Measurements from ENCODE around the gene METTL1.

METTL1 gene

GRCh38 chr12:57807285-57807684, 35.4 kb upstream of the METTL1 start:
- no peak for TF ChIP-seq CTCF (conservative IDR thresholded peaks at IDR 0.05; ENCODE audit: low read depth, low read length)
- no peak for DNase-seq (ENCODE audit: low read depth)
- H3K4me3 ChIP-seq (ENCODE audit: low read depth, low read length), result no peak overlapping the region

- H3K4me3 ChIP-seq (ENCODE audit: low read depth, low read length), result no peak overlapping the region
- no peak for DNase-seq (ENCODE audit: low read depth)
- no peak for TF ChIP-seq CTCF (conservative IDR thresholded peaks at IDR 0.05; ENCODE audit: low read depth, low read length)
Measured at GRCh38 chr12:57806677-57807076, 34.8 kb upstream of the METTL1 start.

GRCh38 chr12:57803319-57803893, 31.5 kb upstream of the METTL1 start:
- H3K4me3 ChIP-seq (ENCODE audit: low read depth, low read length), result no peak overlapping the region
- DNase-seq (ENCODE audit: low read depth), result peak; percentile 63
- TF ChIP-seq CTCF (conservative IDR thresholded peaks at IDR 0.05; ENCODE audit: low read depth, low read length), result peak; percentile 91

- no peak for DNase-seq (ENCODE audit: low read depth)
- TF ChIP-seq CTCF (conservative IDR thresholded peaks at IDR 0.05; ENCODE audit: low read depth, low read length), result no peak
- no peak overlapping the region for H3K4me3 ChIP-seq (ENCODE audit: low read depth, low read length)
Measured at GRCh38 chr12:57802607-57803006, 30.7 kb upstream of the METTL1 start.

- no peak for DNase-seq (ENCODE audit: low read depth)
- H3K4me3 ChIP-seq (ENCODE audit: low read depth, low read length), result no peak overlapping the region
- no peak for TF ChIP-seq CTCF (conservative IDR thresholded peaks at IDR 0.05; ENCODE audit: low read depth, low read length)
Measured at GRCh38 chr12:57800965-57801364, 29.1 kb upstream of the METTL1 start.

GRCh38 chr12:57797933-57798332, 26.0 kb upstream of the METTL1 start:
- DNase-seq (ENCODE audit: low read depth), result no peak
- no peak overlapping the region for H3K4me3 ChIP-seq (ENCODE audit: low read depth, low read length)
- TF ChIP-seq CTCF (conservative IDR thresholded peaks at IDR 0.05; ENCODE audit: low read depth, low read length), result no peak

- no peak for DNase-seq (ENCODE audit: low read depth)
- no peak overlapping the region for H3K4me3 ChIP-seq (ENCODE audit: low read depth, low read length)
- no peak for TF ChIP-seq CTCF (conservative IDR thresholded peaks at IDR 0.05; ENCODE audit: low read depth, low read length)
Measured at GRCh38 chr12:57796996-57797395, 25.1 kb upstream of the METTL1 start.

Measured in choroid plexus epithelial cell (primary cell).